Femur (tissue), 1 donor: ENCODE data around the gene DSN1.

Experiments used
- DNase-seq: peaks from one replicate; pipeline ENCODE4 v3.0.0-alpha.2; 2017

DSN1 gene

DNA sequence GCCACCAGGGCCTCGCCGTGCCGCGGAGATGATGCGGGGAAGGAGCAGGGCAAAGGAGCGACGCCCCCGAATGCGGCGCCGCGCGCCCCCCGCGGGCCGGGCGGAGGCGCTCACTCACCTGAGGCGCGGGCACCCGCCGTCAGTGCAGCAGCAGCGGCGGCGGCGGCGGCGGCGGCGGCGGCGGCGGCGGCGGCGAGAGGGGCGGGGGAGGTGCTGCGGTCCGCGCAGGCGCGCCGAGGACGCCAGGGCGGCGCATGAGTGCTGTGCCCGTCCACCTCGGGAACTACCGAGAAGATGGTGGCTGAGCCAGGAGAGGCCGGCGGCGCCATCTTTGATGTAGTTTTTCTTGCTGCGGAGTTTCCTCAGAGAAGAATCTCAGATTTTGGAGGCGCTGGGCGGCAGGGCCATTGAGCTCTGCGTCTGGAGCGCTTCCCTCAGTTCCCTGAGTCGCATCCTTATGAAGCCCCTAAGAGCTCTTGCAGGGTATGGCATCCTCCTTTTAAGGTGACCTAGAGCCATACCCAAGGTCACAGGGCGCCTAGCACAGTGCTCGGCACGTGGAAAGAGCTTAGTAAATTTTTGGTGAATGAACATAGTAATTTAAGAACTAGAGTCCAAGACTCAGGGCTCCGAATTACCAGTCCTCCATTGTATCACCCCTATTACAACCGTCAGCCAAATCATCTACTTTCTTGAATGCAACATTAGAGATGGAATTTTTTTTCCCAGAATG is 27.5 kb downstream of the DSN1 start, which contains the start of gene NDRG3:
NDRG3 (minus strand) TSS at position 164 of the 733 bp plus-strand sequence. CDS start 24,355 bp downstream, outside the sequence.
- DNase-seq = peak; percentile 96

DNA sequence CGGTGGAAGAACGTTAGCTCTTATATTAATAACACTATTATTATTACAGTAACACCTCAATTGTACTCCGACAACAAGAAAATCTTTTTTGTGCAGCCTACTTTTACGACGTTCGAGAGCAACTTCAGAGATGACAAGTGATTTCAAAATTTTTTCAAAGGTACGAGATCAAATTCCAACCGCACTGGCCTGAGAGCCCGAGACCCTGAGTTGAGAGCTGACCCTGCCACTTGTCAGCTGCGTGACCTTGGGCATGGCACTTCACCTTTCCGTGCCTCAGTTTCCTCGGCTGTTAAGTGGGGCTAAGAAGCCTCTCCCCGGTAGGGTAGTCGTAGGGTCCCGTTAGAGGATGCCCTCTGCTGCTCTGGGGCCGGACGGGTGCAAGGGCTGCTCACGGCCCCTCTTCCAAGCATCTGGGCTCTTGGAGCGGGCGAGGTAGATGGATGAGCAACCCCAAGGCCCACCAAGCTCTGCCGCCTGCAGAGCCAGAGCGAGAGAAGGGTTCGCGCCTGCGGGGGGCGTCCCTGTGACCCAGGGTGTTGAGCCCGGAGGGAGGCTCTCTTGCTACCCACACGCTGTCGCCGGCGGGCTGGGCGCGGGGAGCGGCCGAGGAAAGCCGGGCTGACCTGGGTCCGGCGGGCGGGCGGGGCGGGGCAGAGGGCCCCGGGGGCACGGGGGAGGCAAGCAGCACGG is 28.2 kb downstream of the DSN1 start:
- DNase-seq = no peak

DNA sequence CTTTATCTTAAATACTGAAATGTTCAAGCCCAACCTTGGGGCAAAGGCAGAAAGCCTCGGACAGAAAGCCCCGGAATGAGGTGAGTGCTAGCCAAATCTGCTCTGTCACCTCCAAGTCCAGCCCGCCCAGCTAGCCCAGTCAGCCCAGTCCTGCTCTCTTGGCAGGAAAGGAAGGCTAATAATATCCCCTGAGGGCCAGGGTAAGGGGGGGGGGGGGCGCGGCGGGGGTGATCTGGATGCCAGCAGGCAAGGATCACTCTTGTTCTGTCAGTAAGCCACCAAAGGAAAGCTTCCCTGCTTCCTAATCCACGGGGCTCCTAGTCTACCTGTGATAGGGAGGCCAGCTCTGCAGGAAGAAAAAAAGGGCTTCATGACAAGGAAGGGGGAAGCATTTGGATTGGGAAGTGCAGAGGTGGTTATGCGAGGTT is 28.8 kb downstream of the DSN1 start:
- peak; percentile 34 for DNase-seq

DNA sequence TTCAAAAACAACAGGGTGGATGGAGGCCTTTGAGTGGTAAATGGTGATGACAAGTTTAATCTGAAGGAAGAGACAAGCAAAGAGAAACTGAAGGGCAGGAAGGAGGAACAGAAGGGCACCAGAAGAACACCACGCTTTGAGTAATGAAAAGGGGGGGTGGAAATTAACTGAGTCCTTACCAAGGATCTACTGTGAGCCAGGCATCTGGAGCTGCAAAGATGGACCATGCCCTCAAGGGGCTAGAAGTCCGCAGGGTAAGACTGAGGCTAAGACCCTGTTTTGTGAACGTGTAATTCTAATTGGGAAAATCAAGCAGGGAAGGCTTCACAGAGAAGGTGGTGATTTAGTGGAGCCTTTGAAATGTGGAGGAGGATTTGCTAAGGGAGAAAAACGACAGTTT is 29.3 kb downstream of the DSN1 start:
- DNase-seq = no peak

DNA sequence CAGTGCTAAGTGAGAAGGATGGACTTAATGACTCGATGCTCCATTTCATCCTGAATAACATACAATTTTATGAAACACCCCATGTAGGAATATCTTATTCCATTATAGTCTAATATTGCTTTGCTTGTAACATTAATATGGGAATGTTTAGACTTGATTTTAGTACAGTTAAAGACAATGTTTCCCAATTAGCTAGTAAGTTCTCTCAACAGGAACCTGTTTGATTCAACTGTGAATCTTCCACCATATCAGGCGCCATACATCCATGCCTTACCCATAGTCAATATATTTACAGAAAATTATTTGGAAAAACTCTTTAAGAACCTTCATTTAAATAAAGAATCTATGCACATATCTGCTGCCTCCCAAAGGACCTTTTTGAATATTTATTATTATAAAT is 31.0 kb downstream of the DSN1 start:
- DNase-seq = no peak

DNA sequence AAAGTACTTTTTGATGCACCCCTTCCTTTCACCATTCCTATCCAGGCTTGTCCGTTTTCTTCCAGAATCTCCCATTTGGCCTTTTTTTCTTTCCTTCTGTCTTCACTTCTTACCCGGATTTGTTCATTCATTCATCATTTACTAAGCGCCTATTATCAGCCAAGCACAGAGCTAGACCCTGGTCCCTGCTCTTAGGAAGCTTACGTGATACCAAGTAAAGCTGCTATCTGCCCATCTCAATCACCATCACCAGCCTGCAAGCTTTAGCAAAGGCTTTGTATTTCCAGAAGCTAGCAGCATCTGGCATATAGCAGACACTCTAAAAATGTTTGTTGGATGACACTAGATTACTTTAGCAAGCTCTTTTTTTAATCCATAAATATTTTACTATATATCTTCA is 32.5 kb downstream of the DSN1 start:
- no peak for DNase-seq

DNA sequence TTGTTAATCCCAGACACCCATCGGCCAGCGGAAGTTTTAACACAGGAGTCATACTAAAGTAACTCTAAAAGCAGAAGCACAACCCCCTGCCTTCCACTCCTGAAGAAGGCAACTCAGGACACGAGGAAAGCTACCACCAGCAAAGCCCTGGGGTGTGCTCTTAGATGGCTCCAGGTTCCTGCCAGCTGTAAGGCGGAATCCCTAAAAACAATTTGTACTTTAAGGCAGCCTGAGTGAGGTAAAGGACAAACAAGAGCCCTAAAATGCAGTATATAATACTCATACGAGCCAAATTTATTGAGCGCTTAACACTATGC is 36.4 kb downstream of the DSN1 start:
- DNase-seq = no peak

DNA sequence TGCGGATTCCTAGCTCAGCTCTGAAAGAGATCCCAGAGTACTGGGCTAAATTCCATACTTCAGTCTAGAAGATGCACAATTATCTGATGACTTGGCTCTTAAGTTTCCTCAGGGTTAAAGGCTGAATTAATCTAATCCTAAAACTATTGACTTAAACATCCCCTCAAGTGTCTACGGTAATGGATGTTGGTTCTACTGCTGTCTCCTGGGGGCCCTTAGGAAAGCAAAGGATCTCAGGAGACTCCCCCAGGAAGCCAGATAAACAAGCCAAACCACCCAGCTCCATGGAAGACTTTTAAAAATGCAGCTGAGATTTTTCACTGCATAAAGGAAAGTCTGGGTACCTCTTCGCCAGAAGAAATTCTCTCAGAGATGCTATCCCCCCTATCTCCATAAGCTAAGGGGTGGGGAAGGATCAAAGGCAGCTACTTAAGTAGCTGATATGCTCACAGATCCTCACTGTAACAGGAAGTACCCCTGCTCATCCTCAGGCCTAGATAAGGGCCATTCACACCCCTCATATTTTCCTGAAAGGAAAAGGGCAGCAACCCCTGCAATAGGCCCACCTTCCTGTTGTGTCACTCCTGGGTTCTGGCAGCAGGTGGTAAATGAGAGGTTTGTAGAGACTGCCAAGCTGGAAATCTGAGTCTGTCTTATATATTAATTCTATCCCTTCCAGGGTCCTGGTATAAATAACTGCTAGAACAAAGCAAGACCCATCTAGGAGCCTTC is 36.9 kb downstream of the DSN1 start:
- no peak for DNase-seq

DNA sequence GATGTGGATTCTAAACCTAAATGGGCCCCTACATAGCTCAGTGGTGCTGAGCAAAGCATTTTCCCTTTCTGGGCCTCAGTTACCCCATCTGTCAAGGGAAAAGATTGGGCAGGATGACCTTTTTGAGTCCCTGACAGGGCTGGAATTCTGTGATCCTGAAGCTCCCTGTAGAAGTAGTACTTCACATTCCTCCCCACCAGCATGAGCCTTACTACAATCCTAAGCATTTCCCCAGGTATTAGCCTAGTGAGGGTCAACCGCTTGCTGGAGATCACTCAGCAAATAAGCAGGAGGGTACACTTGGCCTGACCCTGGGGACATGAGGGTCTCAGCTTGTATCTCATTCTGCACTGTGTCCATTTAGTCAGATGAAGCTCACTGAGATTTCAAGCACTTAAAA is 41.1 kb downstream of the DSN1 start:
- no peak for DNase-seq

DNA sequence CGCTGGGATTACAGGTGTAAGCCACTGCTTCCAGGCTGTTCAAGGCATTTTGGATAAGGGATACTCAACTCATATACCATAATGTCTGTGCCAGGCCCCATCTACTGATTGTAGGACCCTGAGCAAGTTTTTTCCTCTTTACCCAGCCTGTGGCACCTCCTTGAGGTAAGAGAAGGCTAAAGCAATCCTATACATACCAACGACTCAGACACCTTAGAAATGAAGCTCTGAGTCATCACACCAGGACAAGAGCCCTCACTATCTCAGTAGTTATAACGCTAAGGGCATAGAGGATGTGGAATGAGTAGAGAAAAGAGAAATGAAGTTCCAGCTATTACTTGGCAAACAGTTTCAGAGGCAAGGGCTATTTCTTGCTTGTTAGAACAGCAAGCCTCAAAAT is 44.6 kb downstream of the DSN1 start:
- DNase-seq = no peak

DNA sequence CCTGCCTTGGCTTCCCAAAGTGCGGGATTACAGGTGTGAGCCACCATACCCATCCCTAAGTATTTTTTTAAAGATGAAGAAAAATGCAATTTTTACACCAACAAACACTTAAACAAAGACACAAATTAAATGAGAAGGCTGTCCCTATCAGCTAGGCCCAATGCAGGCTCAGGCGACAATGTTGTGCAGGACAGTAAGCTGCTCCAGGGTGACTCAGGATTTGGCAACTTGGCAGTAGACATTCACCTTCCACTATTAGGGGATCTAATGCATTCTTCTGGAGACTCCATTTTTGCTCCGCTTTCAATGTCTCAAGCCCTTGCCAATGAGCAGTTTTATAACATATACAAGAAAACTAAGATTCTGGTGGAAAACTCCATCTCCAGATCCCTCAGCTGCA is 47.4 kb downstream of the DSN1 start:
- no peak for DNase-seq

DNA sequence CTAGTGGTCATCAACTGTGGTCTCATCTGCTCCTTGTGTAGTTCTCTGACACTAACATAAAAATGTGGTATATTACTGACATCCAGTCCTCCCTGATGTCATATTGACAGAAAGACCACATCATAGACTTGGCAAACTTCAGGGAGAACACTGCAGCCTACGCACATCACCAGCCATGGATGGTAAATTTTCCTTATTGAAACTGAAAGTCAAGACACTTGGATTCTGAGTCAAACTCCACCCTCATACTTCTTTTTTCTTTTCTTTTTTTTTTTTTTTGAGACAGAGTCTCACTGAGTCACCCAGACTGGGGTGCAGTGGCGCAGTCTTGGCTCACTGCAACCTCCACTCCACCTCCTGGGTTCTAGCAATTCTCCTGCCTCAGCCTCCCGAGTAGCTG is 53.1 kb downstream of the DSN1 start:
- DNase-seq = no peak

DNA sequence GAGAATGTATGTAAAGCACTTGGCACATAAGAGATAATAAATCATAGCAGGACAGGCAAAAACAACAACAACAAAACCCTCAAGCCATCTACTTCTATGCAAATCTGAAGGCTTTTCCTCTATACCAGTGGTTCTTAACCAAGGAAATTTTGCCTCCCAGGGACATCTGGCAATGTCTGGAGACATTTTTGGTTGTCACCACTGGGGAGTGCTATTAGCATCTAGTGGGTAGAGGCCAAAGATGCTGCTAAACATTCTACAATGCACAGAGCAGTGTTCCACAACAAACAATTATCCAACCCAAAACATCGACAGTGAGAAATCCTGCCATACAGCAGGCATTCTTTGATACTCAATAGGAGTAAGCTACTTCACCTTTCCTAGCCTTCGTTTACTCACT is 55.9 kb downstream of the DSN1 start:
- DNase-seq = no peak

DNA sequence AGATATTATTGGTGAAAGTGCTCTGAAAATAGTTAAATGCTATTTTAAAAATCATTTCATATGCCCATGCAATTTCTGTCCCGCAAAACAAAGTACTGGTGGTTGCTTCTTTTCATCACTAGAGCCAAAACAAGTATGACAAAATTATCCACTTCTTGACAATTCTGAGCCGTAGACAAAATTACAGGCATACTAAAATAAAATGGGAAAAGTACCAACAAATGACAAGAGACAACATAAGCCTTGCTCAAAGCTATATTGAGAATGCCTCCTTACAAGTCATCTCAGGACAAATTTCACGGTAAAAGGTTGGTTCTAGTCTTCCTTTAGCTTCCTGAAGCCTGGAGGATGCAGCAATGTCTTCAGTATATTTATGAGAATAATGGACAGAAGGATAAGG is 56.5 kb downstream of the DSN1 start:
- no peak for DNase-seq

DNA sequence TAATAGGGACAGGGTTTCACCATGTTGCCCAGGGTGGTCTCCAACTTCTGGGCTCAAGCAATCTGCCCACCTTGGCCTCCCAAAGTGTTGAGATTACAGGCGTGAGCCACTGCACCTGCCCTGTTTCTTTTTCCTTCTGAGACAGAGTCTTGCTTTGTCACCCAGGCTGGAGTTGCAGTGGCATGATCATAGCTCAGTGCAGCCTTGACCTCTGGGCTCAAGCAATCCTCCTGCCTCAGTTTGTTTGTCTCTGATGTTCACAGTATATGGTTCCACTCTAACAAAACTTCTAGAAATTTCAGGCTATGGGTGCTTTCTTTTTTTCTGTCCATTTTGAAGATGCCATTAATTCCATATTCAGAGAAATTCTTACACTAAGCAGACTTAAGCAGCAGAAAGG is 60.8 kb downstream of the DSN1 start:
- DNase-seq = no peak

DNA sequence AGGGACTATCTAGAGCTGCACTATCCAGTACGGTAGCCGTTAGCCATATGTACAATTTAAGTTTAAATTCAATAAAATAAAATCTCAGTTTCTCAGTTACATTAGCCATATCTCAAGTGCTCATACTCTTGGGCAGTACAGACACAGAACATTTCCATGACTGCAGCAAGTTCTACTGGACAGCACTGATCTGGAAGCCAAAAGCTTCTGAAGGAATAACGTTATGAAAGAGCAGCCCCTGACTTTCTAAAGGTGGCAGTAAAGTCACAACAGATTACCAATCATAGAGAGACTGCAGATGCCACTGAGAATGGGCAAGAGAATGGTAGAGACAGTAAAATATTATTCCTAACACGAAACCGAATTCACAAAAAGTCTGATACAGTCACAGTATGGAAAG is 64.4 kb downstream of the DSN1 start:
- no peak for DNase-seq

DNA sequence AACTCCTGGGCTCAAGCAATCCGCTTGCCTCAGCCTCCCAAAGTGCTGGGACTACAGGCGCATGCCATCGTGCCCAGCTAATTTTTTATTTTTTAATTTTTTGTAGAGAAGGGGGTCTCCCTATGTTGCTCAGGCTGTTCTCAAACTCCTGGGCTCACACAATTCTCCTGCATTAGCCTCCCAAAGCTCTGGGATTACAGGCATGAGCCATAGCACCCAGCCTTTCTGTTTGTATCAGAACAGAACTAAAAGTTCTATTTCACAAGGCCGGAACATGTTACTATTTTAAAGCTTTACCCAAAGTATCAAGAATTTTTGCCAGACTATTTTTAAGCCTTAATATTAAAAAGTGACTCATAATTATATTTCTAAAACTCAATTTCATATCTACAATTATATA is 70.0 kb downstream of the DSN1 start:
- DNase-seq = no peak
